HG02571 (cell line): ENCODE measurements around the gene MRPL36.
"Not testable (repeated sequence)": the region's sequence is repeated elsewhere in the genome, so short reads cannot be mapped to it uniquely, and the experiment has no call there.

Experiments used
- ATAC-seq: cut with Tn5 transposase; IDR thresholded peaks from one replicate; pipeline ENCODE4 v1.9.1; 2021; ENCODE audit warnings: mild to moderate bottlenecking, moderate library complexity; ENCODE audit not compliant: unreplicated experiment

Gene MRPL36

GRCh38 chr5:1797103-1797800, 2.4 kb downstream of the MRPL36 start:
- no peak for ATAC-seq

- ATAC-seq = no peak
These were observed 3.1 kb downstream of the MRPL36 start for GRCh38 chr5:1796371-1797102.

- ATAC-seq = no peak
These were observed 3.7 kb downstream of the MRPL36 start for GRCh38 chr5:1795931-1796330.

GRCh38 chr5:1795506-1795905, 4.1 kb downstream of the MRPL36 start:
- ATAC-seq = no peak

GRCh38 chr5:1794901-1795290, 4.7 kb downstream of the MRPL36 start:
- no peak for ATAC-seq

GRCh38 chr5:1793966-1794900, 5.4 kb downstream of the MRPL36 start:
- no peak for ATAC-seq

- no peak for ATAC-seq
These were observed 6.3 kb downstream of the MRPL36 start for GRCh38 chr5:1793301-1793740.

GRCh38 chr5:1792842-1793266, 6.8 kb downstream of the MRPL36 start:
- ATAC-seq = peak; percentile 90

GRCh38 chr5:1791176-1791575, 8.5 kb downstream of the MRPL36 start:
- no peak for ATAC-seq

GRCh38 chr5:1789834-1790471, 9.7 kb downstream of the MRPL36 start:
- ATAC-seq = no peak

GRCh38 chr5:1789438-1789833, 10.2 kb downstream of the MRPL36 start:
- not testable (repeated sequence) for ATAC-seq

GRCh38 chr5:1788828-1789227, 10.8 kb downstream of the MRPL36 start:
- ATAC-seq = no peak

GRCh38 chr5:1788200-1788599, 11.4 kb downstream of the MRPL36 start:
- ATAC-seq = no peak

- no peak for ATAC-seq
These were observed 12.1 kb downstream of the MRPL36 start for GRCh38 chr5:1787472-1788047.

- no peak for ATAC-seq
These were observed 12.8 kb downstream of the MRPL36 start for GRCh38 chr5:1786621-1787471.

GRCh38 chr5:1785984-1786383, 13.7 kb downstream of the MRPL36 start:
- no peak for ATAC-seq

- ATAC-seq = no peak
These were observed 14.6 kb downstream of the MRPL36 start for GRCh38 chr5:1785062-1785461.

GRCh38 chr5:1784197-1785050, 15.2 kb downstream of the MRPL36 start:
- no peak for ATAC-seq

GRCh38 chr5:1783216-1783554, 16.5 kb downstream of the MRPL36 start:
- peak; percentile 59 for ATAC-seq
